B cell (primary cell): ENCODE results near the gene MAP7D1.

Source experiments
- EZH2 ChIP-seq: IDR thresholded peaks from 2 replicates; pipeline ENCODE4 v1.6.1; 2012; ENCODE audit warnings: borderline replicate concordance, low read depth, mild to moderate bottlenecking, moderate library complexity, low read length; ENCODE audit not compliant: insufficient read depth, poor library complexity, severe bottlenecking
- TF ChIP-seq, protein P1 (sequence below): fragments of 200-600 bp; IDR thresholded peaks from one replicate; pipeline ENCODE4 v1.8.0; 2022; ENCODE audit warnings: antibody characterized with exemption, mild to moderate bottlenecking

DNA sequence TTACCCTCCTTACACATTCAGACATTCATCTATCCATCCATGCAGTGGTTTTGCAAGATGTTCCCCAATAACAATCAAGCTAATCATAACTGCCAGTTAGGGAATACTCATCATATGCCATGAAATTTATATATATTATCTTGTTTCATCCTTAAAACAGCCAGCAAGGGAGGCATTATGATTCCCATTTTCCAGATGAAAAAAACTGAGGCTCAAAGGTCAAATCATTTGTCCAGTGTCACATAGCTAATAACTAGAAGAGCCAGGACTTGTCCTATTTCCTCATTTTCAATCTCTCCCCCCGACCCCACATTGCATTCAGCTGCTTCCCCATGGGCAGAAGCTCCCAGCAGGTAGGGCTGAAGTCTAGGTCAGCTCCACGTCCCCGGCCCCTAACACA lies 23.9 kb upstream of the MAP7D1 start:
- TF ChIP-seq, protein P1, sequence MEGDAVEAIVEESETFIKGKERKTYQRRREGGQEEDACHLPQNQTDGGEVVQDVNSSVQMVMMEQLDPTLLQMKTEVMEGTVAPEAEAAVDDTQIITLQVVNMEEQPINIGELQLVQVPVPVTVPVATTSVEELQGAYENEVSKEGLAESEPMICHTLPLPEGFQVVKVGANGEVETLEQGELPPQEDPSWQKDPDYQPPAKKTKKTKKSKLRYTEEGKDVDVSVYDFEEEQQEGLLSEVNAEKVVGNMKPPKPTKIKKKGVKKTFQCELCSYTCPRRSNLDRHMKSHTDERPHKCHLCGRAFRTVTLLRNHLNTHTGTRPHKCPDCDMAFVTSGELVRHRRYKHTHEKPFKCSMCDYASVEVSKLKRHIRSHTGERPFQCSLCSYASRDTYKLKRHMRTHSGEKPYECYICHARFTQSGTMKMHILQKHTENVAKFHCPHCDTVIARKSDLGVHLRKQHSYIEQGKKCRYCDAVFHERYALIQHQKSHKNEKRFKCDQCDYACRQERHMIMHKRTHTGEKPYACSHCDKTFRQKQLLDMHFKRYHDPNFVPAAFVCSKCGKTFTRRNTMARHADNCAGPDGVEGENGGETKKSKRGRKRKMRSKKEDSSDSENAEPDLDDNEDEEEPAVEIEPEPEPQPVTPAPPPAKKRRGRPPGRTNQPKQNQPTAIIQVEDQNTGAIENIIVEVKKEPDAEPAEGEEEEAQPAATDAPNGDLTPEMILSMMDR, result no peak
- no peak for TF ChIP-seq EZH2
